22Rv1 (cell line): Measurements from ENCODE around the gene ZNF282.
"Not testable (repeated sequence)": the region's sequence is repeated elsewhere in the genome, so short reads cannot be mapped to it uniquely, and the experiment has no call there.

Source experiments
- ZFX ChIP-seq: fragments of 450-650 bp; IDR thresholded peaks from 2 replicates; pipeline ENCODE4 v1.6.1; 2017; ENCODE audit warnings: antibody characterized with exemption, borderline replicate concordance
- TF ChIP-seq, protein P1 (sequence below): fragments of 450-650 bp; IDR thresholded peaks from 2 replicates; pipeline ENCODE4 v1.5.1; 2017; ENCODE audit warnings: mild to moderate bottlenecking

- TF ChIP-seq, protein P1, sequence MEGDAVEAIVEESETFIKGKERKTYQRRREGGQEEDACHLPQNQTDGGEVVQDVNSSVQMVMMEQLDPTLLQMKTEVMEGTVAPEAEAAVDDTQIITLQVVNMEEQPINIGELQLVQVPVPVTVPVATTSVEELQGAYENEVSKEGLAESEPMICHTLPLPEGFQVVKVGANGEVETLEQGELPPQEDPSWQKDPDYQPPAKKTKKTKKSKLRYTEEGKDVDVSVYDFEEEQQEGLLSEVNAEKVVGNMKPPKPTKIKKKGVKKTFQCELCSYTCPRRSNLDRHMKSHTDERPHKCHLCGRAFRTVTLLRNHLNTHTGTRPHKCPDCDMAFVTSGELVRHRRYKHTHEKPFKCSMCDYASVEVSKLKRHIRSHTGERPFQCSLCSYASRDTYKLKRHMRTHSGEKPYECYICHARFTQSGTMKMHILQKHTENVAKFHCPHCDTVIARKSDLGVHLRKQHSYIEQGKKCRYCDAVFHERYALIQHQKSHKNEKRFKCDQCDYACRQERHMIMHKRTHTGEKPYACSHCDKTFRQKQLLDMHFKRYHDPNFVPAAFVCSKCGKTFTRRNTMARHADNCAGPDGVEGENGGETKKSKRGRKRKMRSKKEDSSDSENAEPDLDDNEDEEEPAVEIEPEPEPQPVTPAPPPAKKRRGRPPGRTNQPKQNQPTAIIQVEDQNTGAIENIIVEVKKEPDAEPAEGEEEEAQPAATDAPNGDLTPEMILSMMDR, result not testable (repeated sequence)
- TF ChIP-seq ZFX, result not testable (repeated sequence)
Measured at GRCh38 chr7:149233655-149234204, 38.4 kb downstream of the ZNF282 start.
